Calu3 (cell line): ENCODE measurements around the gene ZMYND19. TPM values are rescaled to one million over a fixed set of nuclear protein-coding genes. Genes with fewer than 3 reads are reported as not detected.

Experiments used
- BruUV-seq: library from RNA; stranded (reverse); fragments of 400-500 nt; replicated peaks from 2 replicates; lab custom pipeline; 2021; lab: Mats Ljungman, UMichigan
- CTCF ChIA-PET: fragments of 300-600 bp; sonication (Branson Sonifier 250); formaldehyde crosslinking; loops from one replicate; lab custom pipeline; 2022; ENCODE audit warnings: antibody characterized with exemption; lab: Charles Lee
- DNase-seq: peaks from one replicate; pipeline ENCODE4 v3.0.0; 2022
- H3K27ac Mint-ChIP-seq: one replicate; pipeline ENCODE4 v1.8.0; 2022; ENCODE audit warnings: mixed read lengths; ENCODE audit not compliant: unreplicated experiment
- H3K27me3 Mint-ChIP-seq: one replicate; pipeline ENCODE4 v1.8.0; 2022; ENCODE audit warnings: mixed read lengths; ENCODE audit not compliant: unreplicated experiment
- H3K36me3 Mint-ChIP-seq: one replicate; pipeline ENCODE4 v1.8.0; 2022; ENCODE audit warnings: mild to moderate bottlenecking, moderate library complexity, mixed read lengths; ENCODE audit not compliant: insufficient read depth, unreplicated experiment
- H3K4me1 Mint-ChIP-seq: one replicate; pipeline ENCODE4 v1.8.0; 2022; ENCODE audit warnings: mild to moderate bottlenecking, low read depth, mixed read lengths; ENCODE audit not compliant: unreplicated experiment
- H3K4me3 Mint-ChIP-seq: one replicate; pipeline ENCODE4 v1.8.0; 2022; ENCODE audit warnings: mild to moderate bottlenecking, low read depth, moderate library complexity, mixed read lengths; ENCODE audit not compliant: unreplicated experiment
- H3K9me3 Mint-ChIP-seq: one replicate; pipeline ENCODE4 v1.8.0; 2022; ENCODE audit warnings: low read depth, mixed read lengths; ENCODE audit not compliant: unreplicated experiment
- intact Hi-C: fragments of 100-400 bp; cut with micrococcal nuclease; formaldehyde crosslinking; loops from one replicate; pipeline ENCODE4 v1.10.0; 2022; ENCODE audit not compliant: unreplicated experiment
- total RNA-seq: library from RNA; stranded (reverse); gene quantifications from 2 replicates; pipeline ENCODE4 v1.2.3, GENCODE V29; 2022
- TF ChIP-seq, protein P1 (sequence below): fragments of 200-600 bp; IDR thresholded peaks from one replicate; pipeline ENCODE4 v1.8.0; 2022; ENCODE audit warnings: antibody characterized with exemption; ENCODE audit not compliant: unreplicated experiment

Gene ZMYND19
- total RNA-seq, 1 experiment from 2014 or later = 30.0 TPM

DNA sequence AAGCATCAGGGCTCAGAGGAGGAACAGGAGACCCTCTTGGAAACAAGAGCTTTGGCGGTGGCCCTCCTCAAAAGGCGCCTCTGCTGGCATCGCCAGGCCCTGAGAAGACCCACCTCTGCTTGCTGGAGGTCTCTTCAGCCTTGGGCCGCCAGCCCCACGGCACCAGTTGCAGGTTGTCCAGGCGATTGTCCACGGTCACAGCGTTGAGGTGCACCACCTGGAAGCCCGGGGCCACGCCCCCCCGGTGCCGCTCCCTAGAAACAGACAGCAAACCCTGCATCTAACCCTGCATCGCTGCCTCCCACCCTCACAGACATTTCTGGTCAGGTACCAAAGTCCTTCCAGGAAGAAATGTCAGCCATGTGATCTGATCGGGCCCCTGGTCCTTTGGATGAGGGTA, 3.5 kb downstream of the ZMYND19 start:
- Mint-ChIP-seq H3K4me1 (peaks cover 7% of the 10 kb centered on the region), H3K36me3 (peaks cover 42% of the 10 kb centered on the region), H3K27ac (no peak overlapping the region), H3K9me3 (no peaks in the 10 kb centered on the region), H3K4me3 (no peak overlapping the region), H3K27me3 (no peaks in the 10 kb centered on the region)
- TF ChIP-seq, protein P1, sequence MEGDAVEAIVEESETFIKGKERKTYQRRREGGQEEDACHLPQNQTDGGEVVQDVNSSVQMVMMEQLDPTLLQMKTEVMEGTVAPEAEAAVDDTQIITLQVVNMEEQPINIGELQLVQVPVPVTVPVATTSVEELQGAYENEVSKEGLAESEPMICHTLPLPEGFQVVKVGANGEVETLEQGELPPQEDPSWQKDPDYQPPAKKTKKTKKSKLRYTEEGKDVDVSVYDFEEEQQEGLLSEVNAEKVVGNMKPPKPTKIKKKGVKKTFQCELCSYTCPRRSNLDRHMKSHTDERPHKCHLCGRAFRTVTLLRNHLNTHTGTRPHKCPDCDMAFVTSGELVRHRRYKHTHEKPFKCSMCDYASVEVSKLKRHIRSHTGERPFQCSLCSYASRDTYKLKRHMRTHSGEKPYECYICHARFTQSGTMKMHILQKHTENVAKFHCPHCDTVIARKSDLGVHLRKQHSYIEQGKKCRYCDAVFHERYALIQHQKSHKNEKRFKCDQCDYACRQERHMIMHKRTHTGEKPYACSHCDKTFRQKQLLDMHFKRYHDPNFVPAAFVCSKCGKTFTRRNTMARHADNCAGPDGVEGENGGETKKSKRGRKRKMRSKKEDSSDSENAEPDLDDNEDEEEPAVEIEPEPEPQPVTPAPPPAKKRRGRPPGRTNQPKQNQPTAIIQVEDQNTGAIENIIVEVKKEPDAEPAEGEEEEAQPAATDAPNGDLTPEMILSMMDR = no peak
- BruUV-seq = no TSS peak
- CTCF ChIA-PET = no interaction called here
- DNase-seq = no peak
- intact Hi-C loops = no loop called here

DNA sequence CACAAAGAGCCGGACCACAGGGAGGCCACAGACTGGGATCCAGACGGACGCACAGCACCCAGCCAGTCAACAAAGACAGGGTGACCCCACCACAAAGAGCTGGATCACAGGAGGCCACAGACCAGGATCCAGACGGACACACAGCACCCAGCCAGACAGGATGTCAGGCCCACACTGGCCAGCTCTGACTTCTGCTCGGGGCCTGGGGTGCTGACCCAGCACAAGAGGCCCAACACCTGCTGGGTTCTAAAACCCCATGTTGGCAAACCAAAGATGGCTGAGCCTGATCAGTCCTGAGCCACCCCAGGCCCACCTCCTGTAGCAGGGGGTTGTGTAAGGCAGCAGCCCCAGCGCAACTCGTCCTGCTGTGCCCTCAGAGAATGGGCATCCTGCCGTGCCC, 6.4 kb downstream of the ZMYND19 start:
- BruUV-seq = no TSS peak
- intact Hi-C loops = no loop called here

DNA sequence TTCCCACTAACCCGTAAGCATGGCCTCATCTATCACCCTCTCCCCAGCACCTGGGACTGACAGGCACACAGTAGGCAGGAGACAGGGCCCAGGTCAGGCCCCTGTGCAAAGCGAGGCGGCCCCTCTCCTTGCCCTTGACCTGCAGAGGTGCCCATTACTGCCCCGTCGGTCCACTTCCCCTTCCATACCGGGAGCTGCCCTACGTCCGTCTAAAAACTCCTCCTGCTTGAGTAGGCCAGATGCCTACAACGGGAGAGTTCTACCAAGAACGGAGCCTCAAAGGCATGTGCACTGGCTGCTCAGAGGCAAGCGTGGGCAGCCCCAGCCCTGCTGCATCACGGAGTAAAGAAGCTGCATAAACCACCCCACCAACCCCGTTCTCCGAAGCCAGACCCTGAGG, 7.0 kb downstream of the ZMYND19 start:
- TF ChIP-seq, protein P1 = no peak
- intact Hi-C loops = no loop called here
- CTCF ChIA-PET = no interaction called here
- DNase-seq = no peak
- H3K27me3 Mint-ChIP-seq = no peaks in the 10 kb centered on the region
- peaks cover 31% of the 10 kb centered on the region for H3K36me3 Mint-ChIP-seq
- H3K27ac Mint-ChIP-seq = no peak overlapping the region
- H3K4me3 Mint-ChIP-seq = no peak overlapping the region
- H3K4me1 Mint-ChIP-seq = peaks cover 7% of the 10 kb centered on the region
- no TSS peak for BruUV-seq
- no peaks in the 10 kb centered on the region for H3K9me3 Mint-ChIP-seq

More for the DNA sequence above, 6.4 kb downstream of the ZMYND19 start:
- CTCF ChIA-PET = no interaction called here
- no peak overlapping the region for H3K4me3 Mint-ChIP-seq
- H3K9me3 Mint-ChIP-seq = no peaks in the 10 kb centered on the region
- H3K36me3 Mint-ChIP-seq = peaks cover 33% of the 10 kb centered on the region
- H3K27ac Mint-ChIP-seq = no peak overlapping the region
- H3K4me1 Mint-ChIP-seq = peaks cover 7% of the 10 kb centered on the region
- H3K27me3 Mint-ChIP-seq = no peaks in the 10 kb centered on the region
- TF ChIP-seq, protein P1 = no peak
- DNase-seq = no peak

DNA sequence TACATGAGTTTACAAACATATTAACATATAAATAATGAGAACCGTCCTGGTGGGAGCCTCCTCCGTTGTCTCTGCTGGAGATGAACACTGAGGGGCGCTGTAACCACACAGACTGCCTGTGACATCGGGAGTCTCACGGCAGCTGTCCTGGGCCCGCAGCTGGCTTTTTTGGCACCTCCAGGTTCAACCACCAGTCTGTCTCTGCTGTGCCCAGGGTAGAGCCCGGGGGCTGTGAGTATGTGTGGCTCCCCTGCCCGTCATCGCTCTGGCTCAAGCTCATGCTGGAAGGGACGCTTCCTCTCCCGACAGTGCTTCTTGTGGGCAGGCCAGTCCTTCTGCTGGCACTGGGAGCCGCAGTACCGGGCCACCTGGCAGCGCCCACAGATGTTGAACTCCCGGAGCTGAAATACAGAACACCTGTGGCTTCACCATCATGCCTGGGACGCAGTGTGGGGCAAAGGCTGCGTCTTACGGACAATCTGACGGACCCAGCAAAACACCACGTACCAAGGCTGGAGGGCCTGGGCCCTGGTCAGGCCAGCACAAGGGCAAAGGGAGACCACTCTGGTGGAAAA, 7.9 kb downstream of the ZMYND19 start:
- TF ChIP-seq, protein P1 = no peak
- no TSS peak for BruUV-seq
- Mint-ChIP-seq H3K4me1 (no peaks in the 10 kb centered on the region), H3K4me3 (no peak overlapping the region), H3K27me3 (no peaks in the 10 kb centered on the region), H3K9me3 (no peaks in the 10 kb centered on the region), H3K27ac (no peak overlapping the region), H3K36me3 (peaks cover 35% of the 10 kb centered on the region)
- CTCF ChIA-PET = no interaction called here
- DNase-seq = no peak
- intact Hi-C loops = no loop called here
